Liver (tissue), 9 donors: ENCODE results near the gene TRMT1. TPM values are rescaled to one million over a fixed set of nuclear protein-coding genes. Genes with fewer than 3 reads are reported as not detected.

ENCODE experiments used
- DNase-seq: peaks from one replicate; pipeline ENCODE4 v3.0.0-alpha.2; 2017; ENCODE audit warnings: low spot score
- H3K27ac ChIP-seq, 2 donors: one replicate each; pipeline ENCODE4 v1.7.0; 2013; ENCODE audit warnings: inconsistent platforms in 2 of 2, low read length in 2 of 2, control low read depth in 1 of 2, low read depth in 1 of 2, mild to moderate bottlenecking in 1 of 2
- H3K27me3 ChIP-seq, 4 donors: one replicate each; pipeline versions ENCODE4 v1.6.1 to v1.7.0; 2013; ENCODE audit warnings: low read length in 3 of 4, inconsistent platforms in 1 of 4, mild to moderate bottlenecking in 1 of 4, moderate library complexity in 1 of 4; ENCODE audit not compliant: control insufficient read depth in 4 of 4, insufficient read depth in 4 of 4
- H3K36me3 ChIP-seq, 4 donors: one replicate each; pipeline versions ENCODE4 v1.6.1 to v1.7.0; 2013; ENCODE audit warnings: low read length in 3 of 4, mild to moderate bottlenecking in 3 of 4, low read depth in 1 of 4, moderate library complexity in 1 of 4; ENCODE audit not compliant: control insufficient read depth in 4 of 4, insufficient read depth in 3 of 4
- H3K4me1 ChIP-seq, 4 donors: one replicate each; pipeline versions ENCODE4 v1.6.1 to v1.7.0; 2013; ENCODE audit warnings: low read length in 3 of 4, mild to moderate bottlenecking in 3 of 4, moderate library complexity in 1 of 4; ENCODE audit not compliant: control insufficient read depth in 4 of 4, insufficient read depth in 4 of 4
- H3K4me3 ChIP-seq, 3 donors: one replicate each; pipeline versions ENCODE4 v1.6.1 to v1.7.0; 2013; ENCODE audit warnings: low read length in 3 of 3, control low read depth in 1 of 3, low read depth in 1 of 3, mild to moderate bottlenecking in 1 of 3
- H3K9ac ChIP-seq, 2 donors: one replicate each; pipeline ENCODE4 v1.7.0; 2013; ENCODE audit warnings: low read length in 2 of 2, mild to moderate bottlenecking in 2 of 2, moderate library complexity in 2 of 2, control low read depth in 1 of 2, low read depth in 1 of 2
- H3K9me3 ChIP-seq, 4 donors: one replicate each; pipeline versions ENCODE4 v1.6.1 to v1.7.0; 2013; ENCODE audit warnings: low read length in 3 of 4; ENCODE audit not compliant: control insufficient read depth in 4 of 4
- FOXA1 ChIP-seq: IDR thresholded peaks from 2 replicates; pipeline ENCODE4 v1.6.1; 2016; ENCODE audit warnings: antibody characterized with exemption
- GABPA ChIP-seq, 2 donors: IDR thresholded peaks in 1 of 2; conservative IDR thresholded peaks in 1 of 2; 2 replicates each; pipeline ENCODE4 v1.6.1; 2016; ENCODE audit warnings: antibody characterized with exemption in 2 of 2, mild to moderate bottlenecking in 1 of 2, moderate library complexity in 1 of 2
- HNF4A ChIP-seq, 2 donors: conservative IDR thresholded peaks; 2 replicates each; pipeline ENCODE4 v1.6.1; 2016; ENCODE audit warnings: antibody characterized with exemption in 2 of 2, mild to moderate bottlenecking in 2 of 2
- HNF4G ChIP-seq: IDR thresholded peaks from 2 replicates; pipeline ENCODE4 v1.6.1; 2016; ENCODE audit warnings: antibody characterized with exemption
- NR2F2 ChIP-seq: IDR thresholded peaks from 2 replicates; pipeline ENCODE4 v1.6.1; 2016; ENCODE audit warnings: antibody characterized with exemption
- RAD21 ChIP-seq, 2 donors: IDR thresholded peaks; 2 replicates each; pipeline ENCODE4 v1.6.1; 2016; ENCODE audit warnings: antibody characterized with exemption in 2 of 2, mild to moderate bottlenecking in 2 of 2
- SP1 ChIP-seq: IDR thresholded peaks from 2 replicates; pipeline ENCODE4 v1.6.1; 2018; ENCODE audit warnings: antibody characterized with exemption, mild to moderate bottlenecking
- TAF1 ChIP-seq: conservative IDR thresholded peaks from 2 replicates; pipeline ENCODE4 v1.6.1; 2016; ENCODE audit warnings: antibody characterized with exemption, mild to moderate bottlenecking
- YY1 ChIP-seq: IDR thresholded peaks from 2 replicates; pipeline ENCODE4 v1.6.1; 2016; ENCODE audit warnings: antibody characterized with exemption, mild to moderate bottlenecking
- WGBS: extraction: QIAGEN DNeasy Blood & Tissue Kit; methylation state at CpG from one replicate; pipeline ENCODE4 v1.1.7; 2013; 5-methylcytosine and 5-hydroxymethylcytosine counted together
- polyA plus RNA-seq, 2 donors: library from polyadenylated mRNA; stranded (reverse) in 1 of 2; unstranded in 1 of 2; fragments of 200-250 nt in 1 of 2; fragments of >200 nt in 1 of 2; fragmentation: Nextera tagmentation in 1 of 2; extraction: Ambion mirVana in 1 of 2; gene quantifications; one replicate each; pipeline versions ENCODE4 v1.2.1 to v1.2.3, GENCODE V29; 2013 to 2015
- total RNA-seq, 2 donors: library from RNA; depleted of rRNA; stranded (reverse); fragments of >200 nt; gene quantifications; one replicate each; pipeline ENCODE4 v1.2.3, GENCODE V29; 2014
- TF ChIP-seq, protein P1 (sequence below): fragments of 150-350 bp; IDR thresholded peaks from 2 replicates; pipeline ENCODE4 v1.5.1; 2017; ENCODE audit warnings: improper control_type of control experiment, low read depth, low read length; ENCODE audit not compliant: missing input control
- TF ChIP-seq, protein P2 (sequence below): IDR thresholded peaks from 2 replicates; pipeline ENCODE4 v1.6.1; 2016; ENCODE audit warnings: antibody characterized with exemption
- TF ChIP-seq, protein P3 (sequence below): IDR thresholded peaks from 2 replicates; pipeline ENCODE4 v1.6.1; 2016; ENCODE audit warnings: antibody characterized with exemption
- donor health status: healthy.
- donor health status: healthy.
- donor health status: healthy.
- donor health status: healthy.
- donor health status: healthy.

The TRMT1 gene
- total and polyA plus RNA-seq, 4 donors = 8.3 to 15.6 (median 11.7) TPM

GRCh38 chr19:13089857-13090507 is 26.6 kb downstream of the TRMT1 start:
- Histone ChIP-seq H3K27ac (peak overlapping the region in 1 of 2 donors; percentile 36), H3K9ac (no peak overlapping the region), H3K4me3 (no peak overlapping the region), H3K4me1 (peaks cover 7 to 48% (median 22%) of the 10 kb centered on the region in 4 donors), H3K27me3 (no peaks in the 10 kb centered on the region), H3K36me3 (peaks cover 0 to 3% (median 0%) of the 10 kb centered on the region in 4 donors), H3K9me3 (no peaks in the 10 kb centered on the region)
- DNase-seq = no peak
- TF ChIP-seq NR2F2 (no peak), RAD21 (IDR thresholded peaks at IDR 0.05) (no peak)
- TF ChIP-seq, protein P1, sequence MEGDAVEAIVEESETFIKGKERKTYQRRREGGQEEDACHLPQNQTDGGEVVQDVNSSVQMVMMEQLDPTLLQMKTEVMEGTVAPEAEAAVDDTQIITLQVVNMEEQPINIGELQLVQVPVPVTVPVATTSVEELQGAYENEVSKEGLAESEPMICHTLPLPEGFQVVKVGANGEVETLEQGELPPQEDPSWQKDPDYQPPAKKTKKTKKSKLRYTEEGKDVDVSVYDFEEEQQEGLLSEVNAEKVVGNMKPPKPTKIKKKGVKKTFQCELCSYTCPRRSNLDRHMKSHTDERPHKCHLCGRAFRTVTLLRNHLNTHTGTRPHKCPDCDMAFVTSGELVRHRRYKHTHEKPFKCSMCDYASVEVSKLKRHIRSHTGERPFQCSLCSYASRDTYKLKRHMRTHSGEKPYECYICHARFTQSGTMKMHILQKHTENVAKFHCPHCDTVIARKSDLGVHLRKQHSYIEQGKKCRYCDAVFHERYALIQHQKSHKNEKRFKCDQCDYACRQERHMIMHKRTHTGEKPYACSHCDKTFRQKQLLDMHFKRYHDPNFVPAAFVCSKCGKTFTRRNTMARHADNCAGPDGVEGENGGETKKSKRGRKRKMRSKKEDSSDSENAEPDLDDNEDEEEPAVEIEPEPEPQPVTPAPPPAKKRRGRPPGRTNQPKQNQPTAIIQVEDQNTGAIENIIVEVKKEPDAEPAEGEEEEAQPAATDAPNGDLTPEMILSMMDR = no peak
- 91% methylated on average over 12 of the region's 12 CpGs for WGBS

- Histone ChIP-seq H3K27ac (no peak overlapping the region), H3K4me1 (peaks cover 7 to 47% (median 22%) of the 10 kb centered on the region in 4 donors), H3K9ac (no peak overlapping the region), H3K9me3 (no peaks in the 10 kb centered on the region), H3K27me3 (no peaks in the 10 kb centered on the region), H3K4me3 (no peak overlapping the region), H3K36me3 (no peaks in the 10 kb centered on the region)
- no peak for DNase-seq
- TF ChIP-seq, protein P2, sequence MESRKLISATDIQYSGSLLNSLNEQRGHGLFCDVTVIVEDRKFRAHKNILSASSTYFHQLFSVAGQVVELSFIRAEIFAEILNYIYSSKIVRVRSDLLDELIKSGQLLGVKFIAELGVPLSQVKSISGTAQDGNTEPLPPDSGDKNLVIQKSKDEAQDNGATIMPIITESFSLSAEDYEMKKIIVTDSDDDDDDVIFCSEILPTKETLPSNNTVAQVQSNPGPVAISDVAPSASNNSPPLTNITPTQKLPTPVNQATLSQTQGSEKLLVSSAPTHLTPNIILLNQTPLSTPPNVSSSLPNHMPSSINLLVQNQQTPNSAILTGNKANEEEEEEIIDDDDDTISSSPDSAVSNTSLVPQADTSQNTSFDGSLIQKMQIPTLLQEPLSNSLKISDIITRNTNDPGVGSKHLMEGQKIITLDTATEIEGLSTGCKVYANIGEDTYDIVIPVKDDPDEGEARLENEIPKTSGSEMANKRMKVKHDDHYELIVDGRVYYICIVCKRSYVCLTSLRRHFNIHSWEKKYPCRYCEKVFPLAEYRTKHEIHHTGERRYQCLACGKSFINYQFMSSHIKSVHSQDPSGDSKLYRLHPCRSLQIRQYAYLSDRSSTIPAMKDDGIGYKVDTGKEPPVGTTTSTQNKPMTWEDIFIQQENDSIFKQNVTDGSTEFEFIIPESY = no peak
- TF ChIP-seq, protein P1 = peak; percentile 16
- WGBS = 95% methylated on average over 5 of the region's 5 CpGs
Measured at GRCh38 chr19:13089139-13089856, 27.2 kb downstream of the TRMT1 start.

GRCh38 chr19:13087795-13088537 is 28.6 kb downstream of the TRMT1 start:
- Histone ChIP-seq H3K4me1 (peaks cover 7 to 44% (median 21%) of the 10 kb centered on the region in 4 donors), H3K36me3 (no peaks in the 10 kb centered on the region), H3K27ac (peak overlapping the region; percentile 48 to 68), H3K27me3 (no peaks in the 10 kb centered on the region), H3K9me3 (no peaks in the 10 kb centered on the region), H3K4me3 (peak overlapping the region in 1 of 3 donors; percentile 15), H3K9ac (no peak overlapping the region)
- WGBS = 66% methylated on average over 37 of the region's 37 CpGs
- DNase-seq = no peak
- TF ChIP-seq TAF1 (no peak), SP1 (peak; percentile 80), NR2F2 (no peak), RAD21 (IDR thresholded peaks at IDR 0.05) (peak in 1 of 2 donors; percentile 28), GABPA (IDR thresholded peaks at IDR 0.05 in 1 of 2, conservative IDR thresholded peaks at IDR 0.05 in 1 of 2) (no peak), HNF4A (conservative IDR thresholded peaks at IDR 0.05) (peak; percentile 88 to 90), FOXA1 (no peak), HNF4G (peak; percentile 49), YY1 (no peak)
- TF ChIP-seq, protein P1 = no peak
- TF ChIP-seq, protein P3, sequence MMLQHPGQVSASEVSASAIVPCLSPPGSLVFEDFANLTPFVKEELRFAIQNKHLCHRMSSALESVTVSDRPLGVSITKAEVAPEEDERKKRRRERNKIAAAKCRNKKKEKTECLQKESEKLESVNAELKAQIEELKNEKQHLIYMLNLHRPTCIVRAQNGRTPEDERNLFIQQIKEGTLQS = no peak
